ENCODE data around the gene RMRP.

- TF ChIP-seq CTCF (IDR thresholded peaks at IDR 0.05) (no peak), POLR2A (IDR thresholded peaks at IDR 0.05) (no peak)
These were observed 29.3 kb downstream of the RMRP start for GRCh38 chr9:35628389-35628991.
